HCT116 (cell line): Measurements from ENCODE around the gene EOMES. TPM values are rescaled to one million over a fixed set of nuclear protein-coding genes. Genes with fewer than 3 reads are reported as not detected.

ENCODE experiments used
- ATAC-seq: fragments of 200-7000 bp; cut with Tn5 transposase; 2 replicates; pipeline ENCODE4 v1.9.1; 2020; ENCODE audit warnings: mild to moderate bottlenecking, moderate library complexity
- BruUV-seq: library from RNA; stranded (reverse); fragments of 400-500 nt; replicated peaks from 2 replicates; lab custom pipeline; 2021; lab: Mats Ljungman, UMichigan
- CTCF ChIA-PET: fragments of 300-600 bp; sonication (Branson Sonifier 250); formaldehyde crosslinking; loops from one replicate; lab custom pipeline; 2021; ENCODE audit warnings: antibody characterized with exemption; lab: Charles Lee
- POLR2A ChIA-PET: fragments of 300-600, 350-600 bp; sonication (Branson Sonifier 250); formaldehyde crosslinking; loops from one replicate; lab custom pipeline; 2021; ENCODE audit warnings: antibody characterized with exemption; lab: Charles Lee
- RAD21 ChIA-PET, 2 experiments: fragments of 300-600 bp; sonication (Branson Sonifier 250); formaldehyde crosslinking; loops; one replicate each; lab custom pipeline; 2023; ENCODE audit warnings: low total read pairs in 2 of 2; ENCODE audit not compliant: uncharacterized antibody in 2 of 2, unreplicated experiment in 2 of 2, low non-redundant PET in 1 of 2; lab: Charles Lee
- DNase-seq: peaks from one replicate; pipeline ENCODE4 v3.0.0-alpha.2; 2010; ENCODE audit warnings: low read depth, low spot score
- H2AFZ ChIP-seq: fragments of 200-600 bp; shearing (Covaris generic), sonication (generic); 2 replicates; pipeline ENCODE4 v1.6.1; 2017; ENCODE audit warnings: low read depth, mixed run types, mixed read lengths, antibody characterized with exemption, low read length; ENCODE audit not compliant: poor library complexity, severe bottlenecking
- H3K27ac ChIP-seq: 2 replicates; pipeline ENCODE4 v1.5.1; 2012; ENCODE audit warnings: low read depth, low read length
- H3K27me3 ChIP-seq: fragments of 200-600 bp; sonication (generic); 2 replicates; pipeline ENCODE4 v1.6.1; 2016; ENCODE audit warnings: mixed run types, low read length, mixed read lengths; ENCODE audit not compliant: insufficient read depth
- H3K36me3 ChIP-seq, 2 experiments: fragments of 200-500 bp in 1 of 2; fragments of 200-600 bp in 1 of 2; sonication (Bioruptor generic) in 1 of 2; sonication (generic) in 1 of 2; 2 replicates each; pipeline versions ENCODE4 v1.5.1 to v1.6.1; 2014 to 2016; ENCODE audit warnings: low read length in 2 of 2, inconsistent platforms in 1 of 2, mixed read lengths in 1 of 2, mixed run types in 1 of 2; ENCODE audit not compliant: insufficient read depth in 2 of 2, control insufficient read depth in 1 of 2
- H3K4me1 ChIP-seq, 2 experiments: fragments of 200-600 bp in 1 of 2; sonication (generic) in 1 of 2; 2 replicates each; pipeline versions ENCODE4 v1.5.1 to v1.6.1; 2012 to 2017; ENCODE audit warnings: low read length in 2 of 2, inconsistent platforms in 1 of 2, mild to moderate bottlenecking in 1 of 2, mixed read lengths in 1 of 2, mixed run types in 1 of 2, moderate library complexity in 1 of 2; ENCODE audit not compliant: insufficient read depth in 2 of 2, control insufficient read depth in 1 of 2
- H3K4me2 ChIP-seq: fragments of 200-600 bp; sonication (generic); 2 replicates; pipeline ENCODE4 v1.6.1; 2017; ENCODE audit warnings: mixed run types, low read length, mixed read lengths
- H3K4me3 ChIP-seq, 2 experiments: fragments of 200-600 bp in 1 of 2; sonication (generic) in 1 of 2; replicated peaks in 1 of 2; 2 replicates each; pipeline ENCODE4 v1.5.1; 2011 to 2016; ENCODE audit warnings: low read length in 2 of 2, control low read depth in 1 of 2, low read depth in 1 of 2, mild to moderate bottlenecking in 1 of 2, mixed read lengths in 1 of 2, mixed run types in 1 of 2
- H3K79me2 ChIP-seq: fragments of 200-600 bp; sonication (generic); 2 replicates; pipeline ENCODE4 v1.6.1; 2017; ENCODE audit warnings: mild to moderate bottlenecking, mixed run types, low read length, moderate library complexity, mixed read lengths; ENCODE audit not compliant: insufficient read depth
- H3K9ac ChIP-seq: fragments of 200-600 bp; sonication (generic); 2 replicates; pipeline ENCODE4 v1.6.1; 2016; ENCODE audit warnings: low read length, mixed read lengths
- H3K9me2 ChIP-seq: fragments of 200-600 bp; sonication (generic), shearing (Covaris generic); 2 replicates; pipeline ENCODE4 v1.6.1; 2017; ENCODE audit warnings: mixed run types, mild to moderate bottlenecking, moderate library complexity; ENCODE audit not compliant: insufficient read depth
- H3K9me3 ChIP-seq, 2 experiments: fragments of 200-500 bp in 1 of 2; fragments of 200-600 bp in 1 of 2; sonication (Bioruptor generic) in 1 of 2; sonication (generic) in 1 of 2; 2 replicates each; pipeline ENCODE4 v1.6.1; 2014 to 2017; ENCODE audit warnings: low read length in 2 of 2, mixed read lengths in 2 of 2, inconsistent platforms in 1 of 2, low read depth in 1 of 2, mild to moderate bottlenecking in 1 of 2, mixed run types in 1 of 2, moderate library complexity in 1 of 2; ENCODE audit not compliant: control insufficient read depth in 1 of 2, insufficient read depth in 1 of 2
- H4K20me1 ChIP-seq: fragments of 200-600 bp; sonication (generic), shearing (Covaris generic); 2 replicates; pipeline ENCODE4 v1.6.1; 2017; ENCODE audit warnings: mixed run types, mild to moderate bottlenecking, moderate library complexity; ENCODE audit not compliant: insufficient read depth
- CEBPB ChIP-seq: IDR thresholded peaks from 2 replicates; pipeline ENCODE4 v1.6.1; 2012; ENCODE audit warnings: low read depth
- ELF1 ChIP-seq: IDR thresholded peaks from 2 replicates; pipeline ENCODE4 v1.6.1; 2012; ENCODE audit warnings: low read depth, borderline replicate concordance
- EZH2 ChIP-seq: fragments of 200-600 bp; sonication (generic); IDR thresholded peaks from 2 replicates; pipeline ENCODE4 v1.6.1; 2017; ENCODE audit warnings: antibody characterized with exemption, mixed run types
- EZH2phosphoT487 ChIP-seq: fragments of 200-600 bp; IDR thresholded peaks from 2 replicates; pipeline ENCODE4 v1.6.1; 2018; ENCODE audit warnings: antibody characterized with exemption, borderline replicate concordance
- FOSL1 ChIP-seq: IDR thresholded peaks from 2 replicates; pipeline ENCODE4 v1.6.1; 2012; ENCODE audit warnings: low read depth
- JUND ChIP-seq: IDR thresholded peaks from 2 replicates; pipeline ENCODE4 v1.6.1; 2012
- POLR2A ChIP-seq: IDR thresholded peaks from 2 replicates; pipeline ENCODE4 v1.7.0; 2011; ENCODE audit warnings: borderline replicate concordance; ENCODE audit not compliant: insufficient read depth, insufficient read length; ENCODE audit errors: extremely low read depth
- RAD21 ChIP-seq: IDR thresholded peaks from 2 replicates; pipeline ENCODE4 v1.6.1; 2012; ENCODE audit warnings: low read depth, mild to moderate bottlenecking
- SIN3A ChIP-seq: IDR thresholded peaks from 2 replicates; pipeline ENCODE4 v1.6.1; 2012; ENCODE audit warnings: low read depth
- SP1 ChIP-seq: IDR thresholded peaks from 2 replicates; pipeline ENCODE4 v1.6.1; 2012; ENCODE audit warnings: low read depth
- SRF ChIP-seq: IDR thresholded peaks from 2 replicates; pipeline ENCODE4 v1.6.1; 2012; ENCODE audit warnings: low read depth
- TCF7L2 ChIP-seq: IDR thresholded peaks from 2 replicates; pipeline ENCODE4 v1.7.0; 2011; ENCODE audit warnings: borderline replicate concordance, inconsistent platforms; ENCODE audit not compliant: insufficient read depth, insufficient read length; ENCODE audit errors: extremely low read depth
- YY1 ChIP-seq: IDR thresholded peaks from 2 replicates; pipeline ENCODE4 v1.6.1; 2011; ENCODE audit warnings: low read length, low read depth, moderate library complexity, mild to moderate bottlenecking; ENCODE audit not compliant: insufficient replicate concordance; ENCODE audit errors: extremely low read depth
- ZFX ChIP-seq: fragments of 450-650 bp; IDR thresholded peaks from 2 replicates; pipeline ENCODE4 v1.6.1; 2017
- intact Hi-C: fragments of 100-400 bp; cut with micrococcal nuclease; formaldehyde crosslinking; loops from 2 replicates; pipeline ENCODE4 v1.10.0; 2022
- total RNA-seq: library from RNA; stranded (reverse); gene quantifications from one replicate; pipeline ENCODE4 v1.2.1, GENCODE V29; 2021; ENCODE audit not compliant: unreplicated experiment
- TF ChIP-seq, protein P1 (sequence below): IDR thresholded peaks from 2 replicates; pipeline ENCODE4 v1.6.1; 2012
- TF ChIP-seq, protein P2 (sequence below): IDR thresholded peaks from 2 replicates; pipeline ENCODE4 v1.6.1; 2012
- TF ChIP-seq, protein P3 (sequence below): IDR thresholded peaks from 2 replicates; pipeline ENCODE4 v1.6.1; 2011; ENCODE audit warnings: mild to moderate bottlenecking, low read length, moderate library complexity; ENCODE audit not compliant: insufficient replicate concordance; ENCODE audit errors: extremely low read depth

The EOMES gene
- total RNA-seq, 1 experiment from 2014 or later, result 1.4 TPM

DNA sequence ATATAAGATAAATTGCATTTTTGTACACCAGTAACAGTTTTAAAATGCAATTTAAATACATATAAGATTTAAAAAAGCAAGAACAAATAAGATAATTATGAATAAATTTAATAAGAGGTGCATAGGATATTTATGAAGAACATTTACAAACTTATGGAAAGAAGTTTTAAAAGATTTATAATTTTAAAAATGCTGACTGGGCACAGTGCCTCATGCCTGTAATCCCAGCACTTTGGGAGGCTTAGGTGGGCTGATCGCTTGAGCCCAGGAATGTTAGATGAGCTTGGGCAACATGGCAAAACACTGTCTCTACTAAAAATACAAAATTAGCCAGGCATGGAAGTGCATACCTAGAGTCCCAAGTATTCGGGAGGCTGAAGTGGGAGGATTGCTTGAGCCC is 37.8 kb downstream of the EOMES start:
- Histone ChIP-seq H2AFZ (no peak overlapping the region), H3K27me3 (no peaks in the 10 kb centered on the region), H3K4me1 (peaks cover 0 to 12% of the 10 kb centered on the region in 2 experiments; a peak in 2 of 4 replicates), H3K4me3 (no peak overlapping the region), H3K9me2 (no peaks in the 10 kb centered on the region), H3K9me3 (no peaks in the 10 kb centered on the region), H3K79me2 (no peaks in the 10 kb centered on the region), H3K4me2 (no peak overlapping the region), H4K20me1 (no peaks in the 10 kb centered on the region), H3K36me3 (no peaks in the 10 kb centered on the region), H3K27ac (no peak overlapping the region), H3K9ac (no peak overlapping the region)
- RAD21 ChIA-PET, result no interaction called here
- ATAC-seq (no peak), DNase-seq (no peak)
- BruUV-seq, result no TSS peak
- intact Hi-C loops, result no loop called here
- POLR2A ChIA-PET, result no interaction called here
- CTCF ChIA-PET, result no interaction called here
- TF ChIP-seq SIN3A (no peak), RAD21 (no peak), YY1 (no peak), FOSL1 (no peak), SRF (no peak)

DNA sequence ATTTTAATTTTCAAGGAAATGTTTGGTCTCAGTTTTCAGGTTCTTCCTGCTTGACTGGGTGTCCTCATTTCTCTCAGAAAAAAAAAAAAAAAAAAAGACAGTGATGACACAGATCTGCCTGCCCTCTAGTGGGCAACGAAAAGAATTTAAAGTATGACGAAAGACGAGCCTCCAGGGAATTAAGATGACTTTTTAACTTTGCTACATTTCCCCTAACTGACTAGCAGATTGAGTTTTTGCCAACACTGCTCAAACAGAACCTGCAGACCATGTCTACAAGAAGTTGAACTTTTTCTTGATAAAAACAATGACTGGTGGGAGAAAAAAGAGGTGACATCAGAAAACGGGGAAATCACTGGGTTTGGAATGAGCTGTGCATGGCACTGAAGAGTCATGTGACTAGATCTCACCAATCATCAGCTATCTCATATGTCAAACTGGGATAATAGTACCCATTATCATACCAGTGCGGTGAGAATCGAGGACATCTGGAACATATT is 40.8 kb downstream of the EOMES start:
- POLR2A ChIA-PET, result interaction anchor here (0.5 to 0.8 kb wide), 3 partner anchors 41 to 401 kb away, joined by 3 read pairs; partner anchors contain the start of genes EOMES and SLC4A7
- CTCF ChIA-PET, result interaction anchor here (0.7 to 1.6 kb wide), 16 partner anchors 11 to 647 kb away, joined by 3 to 8 read pairs (median 5); partner anchors contain the start of gene EOMES
- H3K4me3 ChIP-seq, result peak overlapping the region; percentile 17 to 42; a peak in 2 of 4 replicates
- ATAC-seq (peak; percentile 93), DNase-seq (peak; percentile 78)
- peak overlapping the region; percentile 73 for H3K4me2 ChIP-seq
- H3K79me2 ChIP-seq, result no peaks in the 10 kb centered on the region
- RAD21 ChIA-PET, result no interaction called here
- H3K27ac ChIP-seq, result no peak overlapping the region
- peaks cover 0 to 19% of the 10 kb centered on the region in 2 experiments; a peak in 2 of 4 replicates for H3K4me1 ChIP-seq
- H3K9me2 ChIP-seq, result no peaks in the 10 kb centered on the region
- peak overlapping the region; percentile 99 for H2AFZ ChIP-seq
- H3K36me3 ChIP-seq, result no peaks in the 10 kb centered on the region
- intact Hi-C loops, result loop anchor here (1.0 to 2.0 kb wide), 2 partner anchors 214 to 368 kb away; no protein-coding TSS in a partner anchor
- no peaks in the 10 kb centered on the region for H3K27me3 ChIP-seq
- BruUV-seq, result no TSS peak
- peak overlapping the region; percentile 2; the same call in 1 of the 2 replicates for H3K9ac ChIP-seq
- H3K9me3 ChIP-seq, result no peaks in the 10 kb centered on the region
- H4K20me1 ChIP-seq, result no peaks in the 10 kb centered on the region
- TF ChIP-seq CEBPB (peak; percentile 82), ELF1 (no peak; the same call in 1 of the 2 replicates), RAD21 (peak; percentile 86), POLR2A (no peak), JUND (no peak; the same call in 1 of the 2 replicates), YY1 (no peak), EZH2 (no peak), SP1 (no peak), SIN3A (no peak), FOSL1 (0 out of 2 replicates have a peak, but pooled peaks have one; percentile 7), TCF7L2 (no peak), EZH2phosphoT487 (no peak), ZFX (no peak)
- TF ChIP-seq, protein P1, sequence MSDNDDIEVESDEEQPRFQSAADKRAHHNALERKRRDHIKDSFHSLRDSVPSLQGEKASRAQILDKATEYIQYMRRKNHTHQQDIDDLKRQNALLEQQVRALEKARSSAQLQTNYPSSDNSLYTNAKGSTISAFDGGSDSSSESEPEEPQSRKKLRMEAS, result peak; percentile 28; the same call in 1 of the 2 replicates
- TF ChIP-seq, protein P2, sequence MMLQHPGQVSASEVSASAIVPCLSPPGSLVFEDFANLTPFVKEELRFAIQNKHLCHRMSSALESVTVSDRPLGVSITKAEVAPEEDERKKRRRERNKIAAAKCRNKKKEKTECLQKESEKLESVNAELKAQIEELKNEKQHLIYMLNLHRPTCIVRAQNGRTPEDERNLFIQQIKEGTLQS, result no peak
- TF ChIP-seq, protein P3, sequence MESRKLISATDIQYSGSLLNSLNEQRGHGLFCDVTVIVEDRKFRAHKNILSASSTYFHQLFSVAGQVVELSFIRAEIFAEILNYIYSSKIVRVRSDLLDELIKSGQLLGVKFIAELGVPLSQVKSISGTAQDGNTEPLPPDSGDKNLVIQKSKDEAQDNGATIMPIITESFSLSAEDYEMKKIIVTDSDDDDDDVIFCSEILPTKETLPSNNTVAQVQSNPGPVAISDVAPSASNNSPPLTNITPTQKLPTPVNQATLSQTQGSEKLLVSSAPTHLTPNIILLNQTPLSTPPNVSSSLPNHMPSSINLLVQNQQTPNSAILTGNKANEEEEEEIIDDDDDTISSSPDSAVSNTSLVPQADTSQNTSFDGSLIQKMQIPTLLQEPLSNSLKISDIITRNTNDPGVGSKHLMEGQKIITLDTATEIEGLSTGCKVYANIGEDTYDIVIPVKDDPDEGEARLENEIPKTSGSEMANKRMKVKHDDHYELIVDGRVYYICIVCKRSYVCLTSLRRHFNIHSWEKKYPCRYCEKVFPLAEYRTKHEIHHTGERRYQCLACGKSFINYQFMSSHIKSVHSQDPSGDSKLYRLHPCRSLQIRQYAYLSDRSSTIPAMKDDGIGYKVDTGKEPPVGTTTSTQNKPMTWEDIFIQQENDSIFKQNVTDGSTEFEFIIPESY, result no peak
